ENCODE results near the gene ZNF835. TPM values are rescaled to one million over a fixed set of nuclear protein-coding genes. Genes with fewer than 3 reads are reported as not detected.

Gene ZNF835
- total and polyA plus RNA-seq, 8 donors = 0.31 to 0.92 (median 0.48) TPM; not detected in 3

GRCh38 chr19:56664511-56664910 lies 7.0 kb downstream of the ZNF835 start:
- Histone ChIP-seq H3K4me1 (peaks cover 0 to 7% (median 0%) of the 10 kb centered on the region in 4 donors), H3K4me3 (no peak overlapping the region), H3K27ac (no peak overlapping the region), H3K9me3 (peaks cover 16 to 99% (median 56%) of the 10 kb centered on the region in 4 donors), H3K27me3 (no peaks in the 10 kb centered on the region), H3K36me3 (peaks cover 0 to 49% (median 18%) of the 10 kb centered on the region in 4 donors)
- TF ChIP-seq POLR2AphosphoS5 (IDR thresholded peaks at IDR 0.05) = no peak
- TF ChIP-seq POLR2A (IDR thresholded peaks at IDR 0.05) = no peak
- no peak for TF ChIP-seq EP300 (IDR thresholded peaks at IDR 0.05)
- no peak for TF ChIP-seq CTCF (IDR thresholded peaks at IDR 0.05)
- no peak for DNase-seq
- intact Hi-C loops (cut with DNase I; ENCODE audit: low total_unique reads) = no loop called here
- WGBS, 5 donors = 86 to 93% (median 90%) methylated on average over 16 to 43 of the region's 43 CpGs

GRCh38 chr19:56663931-56664500 lies 7.5 kb downstream of the ZNF835 start:
- Histone ChIP-seq H3K4me1 (peaks cover 0 to 7% (median 0%) of the 10 kb centered on the region in 4 donors), H3K36me3 (peaks cover 0 to 49% (median 18%) of the 10 kb centered on the region in 4 donors), H3K4me3 (no peak overlapping the region), H3K27ac (no peak overlapping the region), H3K9me3 (peaks cover 19 to 100% (median 58%) of the 10 kb centered on the region in 4 donors), H3K27me3 (no peaks in the 10 kb centered on the region)
- 81 to 91% (median 86%) methylated on average over 59 to 60 of the region's 60 CpGs for WGBS, 5 donors
- TF ChIP-seq POLR2AphosphoS5 (IDR thresholded peaks at IDR 0.05) (no peak), CTCF (IDR thresholded peaks at IDR 0.05) (no peak), POLR2A (IDR thresholded peaks at IDR 0.05) (no peak), EP300 (IDR thresholded peaks at IDR 0.05) (no peak)
- intact Hi-C loops (cut with DNase I; ENCODE audit: low total_unique reads) = no loop called here
- no peak for DNase-seq

DNA sequence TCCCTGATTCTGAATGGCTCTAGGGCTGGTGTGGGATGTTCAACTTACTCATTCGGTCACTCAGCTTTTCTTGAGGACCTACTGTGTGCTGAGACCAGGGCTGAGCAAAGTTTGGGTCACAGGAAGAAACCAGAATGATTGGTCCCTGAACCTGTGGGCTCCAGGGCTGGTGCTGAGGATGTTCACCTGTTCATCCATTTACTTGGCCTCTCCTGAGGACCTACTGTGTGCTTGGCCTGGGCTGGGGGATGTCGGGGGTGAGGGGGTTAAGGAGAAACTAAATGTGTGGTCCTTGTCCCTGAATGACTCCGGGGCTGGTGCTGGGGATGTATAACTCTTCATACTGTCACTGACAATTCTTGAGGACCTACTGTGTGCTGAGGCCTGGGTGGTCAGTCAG lies 10.3 kb downstream of the ZNF835 start:
- Histone ChIP-seq H3K36me3 (peaks cover 0 to 31% (median 18%) of the 10 kb centered on the region in 4 donors), H3K9me3 (peaks cover 17 to 93% (median 52%) of the 10 kb centered on the region in 4 donors), H3K27me3 (no peaks in the 10 kb centered on the region), H3K4me3 (no peak overlapping the region), H3K4me1 (peaks cover 0 to 7% (median 0%) of the 10 kb centered on the region in 4 donors), H3K27ac (no peak overlapping the region)
- intact Hi-C loops (cut with DNase I; ENCODE audit: low total_unique reads) = no loop called here
- TF ChIP-seq POLR2A (IDR thresholded peaks at IDR 0.05) (no peak), CTCF (IDR thresholded peaks at IDR 0.05) (no peak), EP300 (IDR thresholded peaks at IDR 0.05) (no peak), POLR2AphosphoS5 (IDR thresholded peaks at IDR 0.05) (no peak)
- WGBS, 5 donors = 86 to 100% (median 91%) methylated on average over 3 of the region's 3 CpGs
- no peak for DNase-seq

GRCh38 chr19:56660381-56661107 lies 11.0 kb downstream of the ZNF835 start:
- 18 to 31% (median 23%) methylated on average over 9 to 32 of the region's 32 CpGs for WGBS, 5 donors
- H3K9me3 ChIP-seq = peaks cover 17 to 91% (median 48%) of the 10 kb centered on the region in 4 donors
- H3K27ac ChIP-seq = no peak overlapping the region
- H3K4me3 ChIP-seq = peak overlapping the region in 1 of 4 donors; percentile 9
- no peaks in the 10 kb centered on the region for H3K27me3 ChIP-seq
- TF ChIP-seq CTCF (IDR thresholded peaks at IDR 0.05) (no peak), EP300 (IDR thresholded peaks at IDR 0.05) (no peak), POLR2A (IDR thresholded peaks at IDR 0.05) (no peak), POLR2AphosphoS5 (IDR thresholded peaks at IDR 0.05) (no peak)
- peak in 1 of 2 donors; percentile 42 for DNase-seq
- intact Hi-C loops (cut with DNase I; ENCODE audit: low total_unique reads) = no loop called here
- peaks cover 0 to 24% (median 18%) of the 10 kb centered on the region in 4 donors for H3K36me3 ChIP-seq
- peaks cover 0 to 7% (median 0%) of the 10 kb centered on the region in 4 donors for H3K4me1 ChIP-seq
